NCI-H2227 (cell line): Measurements from ENCODE around the gene LYSMD4.
"Not testable (repeated sequence)": the region's sequence is repeated elsewhere in the genome, so short reads cannot be mapped to it uniquely, and the experiment has no call there.

Experiments used
- DNase-seq: peaks from one replicate; lab custom pipeline; 2025; ENCODE audit not compliant: unreplicated experiment; lab: John Stamatoyannopoulos, UW

Gene LYSMD4

DNA sequence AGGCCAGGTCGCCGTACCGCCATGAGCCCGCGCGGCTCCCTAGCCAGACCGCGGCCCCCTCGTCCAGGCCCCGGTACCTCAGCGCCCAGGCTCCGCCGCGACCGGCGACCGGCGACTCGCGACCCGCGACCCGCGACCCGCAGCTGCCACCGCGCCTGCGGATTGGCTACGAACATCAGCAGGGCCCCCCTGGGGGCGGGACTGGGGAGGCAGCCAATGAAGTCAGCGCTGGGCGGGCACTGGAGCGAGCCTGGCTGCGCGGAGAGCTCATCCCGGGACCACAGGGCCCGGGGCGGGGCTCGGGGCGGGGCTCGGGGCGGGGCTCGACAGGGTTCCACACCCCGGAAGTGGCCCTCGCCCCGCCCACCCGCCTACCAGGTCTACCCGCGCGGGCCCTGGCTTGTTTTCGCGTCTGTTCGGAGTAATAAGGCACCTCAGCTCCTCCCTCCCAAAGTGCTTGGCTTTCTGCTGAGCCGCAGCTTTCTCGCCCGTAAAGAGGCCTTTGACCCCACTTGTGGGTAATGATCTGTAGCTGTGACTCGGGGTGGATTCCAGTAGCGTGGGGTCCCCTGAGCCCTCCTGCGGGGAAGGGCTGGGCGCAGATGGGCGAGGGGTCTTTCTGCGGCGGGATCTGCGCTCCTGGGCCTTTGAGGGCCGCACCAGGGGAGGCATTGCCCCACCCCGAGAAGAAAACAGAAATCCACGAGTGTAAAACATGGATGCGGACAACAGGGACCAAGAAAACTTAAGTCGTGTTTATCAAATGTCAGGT, at the start of gene LYSMD4:
Gene LYSMD4 (minus strand): TSS at position 170 of the 772 bp plus-strand sequence. CDS start 1,438 bp downstream, outside the sequence.
- DNase-seq: peak; percentile 95

DNA sequence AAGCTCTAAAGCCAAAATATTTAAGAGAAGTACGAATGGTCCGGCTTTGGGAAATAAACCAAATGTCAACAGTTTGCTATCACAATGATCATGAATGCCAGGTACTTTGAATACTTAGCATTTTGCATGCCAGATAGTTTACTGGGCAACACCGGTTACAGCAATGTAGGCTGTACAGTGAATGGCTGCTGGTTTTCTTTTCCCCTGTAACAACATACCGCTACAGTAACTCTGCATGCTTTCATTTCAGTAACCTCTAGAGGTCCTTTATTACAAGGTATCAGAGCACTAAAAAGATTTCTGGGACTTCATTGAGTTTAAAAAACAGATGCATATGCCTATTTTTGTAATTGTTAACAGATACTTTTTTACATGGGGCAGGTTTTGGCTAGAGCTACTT, 48.8 kb upstream of the LYSMD4 start:
- not testable (repeated sequence) for DNase-seq

DNA sequence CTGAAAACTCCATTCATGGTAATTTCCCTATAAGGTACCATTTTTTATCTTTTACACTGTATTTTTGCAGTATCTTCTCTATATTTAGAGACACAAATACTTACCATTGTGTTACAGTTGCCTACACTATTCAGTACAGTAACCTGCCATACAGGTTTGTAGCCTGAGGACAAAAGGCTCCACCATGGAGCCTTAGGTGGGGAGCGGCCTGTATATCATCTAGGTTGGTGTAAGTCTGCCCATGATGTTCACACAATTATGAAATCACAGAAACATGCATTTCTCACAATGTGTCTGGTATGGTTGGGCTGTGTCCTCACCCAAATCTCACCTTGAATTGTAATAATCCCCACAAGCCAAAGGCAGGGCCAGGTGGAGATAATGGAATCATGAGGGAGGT, 43.9 kb upstream of the LYSMD4 start:
- DNase-seq: no peak

DNA sequence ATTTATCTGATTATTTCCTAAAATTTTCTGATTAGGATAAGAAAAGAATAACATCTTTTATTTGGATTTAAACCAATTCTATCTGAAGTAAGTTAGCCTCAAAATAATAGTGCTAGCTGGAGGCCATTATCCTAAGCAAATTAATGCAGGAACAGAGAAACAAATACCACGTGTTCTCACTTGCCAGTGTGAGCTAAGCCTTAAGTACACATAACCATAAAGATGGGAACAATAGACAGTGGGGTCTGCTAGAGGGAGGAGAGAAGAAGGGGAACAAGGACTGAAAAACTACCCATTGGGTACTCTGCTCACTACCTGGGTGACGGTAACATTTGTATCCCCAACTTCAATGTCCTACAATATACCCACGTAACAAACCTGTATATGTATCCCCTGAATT, 31.3 kb upstream of the LYSMD4 start:
- DNase-seq: no peak

DNA sequence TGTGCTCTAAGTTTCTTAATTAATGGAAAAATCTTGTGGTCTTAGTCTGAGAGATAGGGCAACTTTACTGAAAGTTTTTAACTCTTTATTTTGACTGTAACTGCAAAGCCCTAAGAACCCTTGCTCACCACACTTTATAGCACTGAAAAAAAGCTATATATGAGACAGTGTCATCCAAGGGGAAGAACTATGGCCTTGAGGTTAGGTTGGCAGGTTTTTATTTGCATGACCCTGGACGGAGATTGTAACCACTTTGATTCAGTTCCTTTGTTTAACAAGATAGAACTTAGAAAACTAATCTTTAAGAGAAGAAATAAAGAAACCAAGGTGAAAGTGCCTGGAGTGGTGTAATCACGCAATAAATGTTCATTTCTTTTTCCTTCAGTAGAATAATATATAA, 30.6 kb upstream of the LYSMD4 start:
- no peak for DNase-seq

DNA sequence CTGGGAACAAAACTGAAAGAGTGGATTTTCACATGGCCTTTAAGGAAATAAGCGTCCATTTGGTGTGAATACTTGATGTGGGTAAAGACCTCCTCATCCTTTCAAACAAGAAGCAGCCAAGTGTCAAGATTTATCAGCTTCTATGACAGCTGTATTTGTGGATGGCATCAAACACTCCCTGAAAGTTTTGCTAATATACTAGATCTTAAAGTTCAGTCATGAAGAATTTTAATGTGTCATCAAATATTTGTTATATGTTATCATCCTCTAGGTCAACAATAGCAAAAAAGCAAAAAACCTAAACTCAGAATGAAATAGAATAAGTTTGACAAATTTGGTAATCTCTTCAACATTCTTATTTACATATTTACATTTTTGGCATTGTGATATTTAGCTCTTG, 29.1 kb upstream of the LYSMD4 start:
- DNase-seq: no peak

DNA sequence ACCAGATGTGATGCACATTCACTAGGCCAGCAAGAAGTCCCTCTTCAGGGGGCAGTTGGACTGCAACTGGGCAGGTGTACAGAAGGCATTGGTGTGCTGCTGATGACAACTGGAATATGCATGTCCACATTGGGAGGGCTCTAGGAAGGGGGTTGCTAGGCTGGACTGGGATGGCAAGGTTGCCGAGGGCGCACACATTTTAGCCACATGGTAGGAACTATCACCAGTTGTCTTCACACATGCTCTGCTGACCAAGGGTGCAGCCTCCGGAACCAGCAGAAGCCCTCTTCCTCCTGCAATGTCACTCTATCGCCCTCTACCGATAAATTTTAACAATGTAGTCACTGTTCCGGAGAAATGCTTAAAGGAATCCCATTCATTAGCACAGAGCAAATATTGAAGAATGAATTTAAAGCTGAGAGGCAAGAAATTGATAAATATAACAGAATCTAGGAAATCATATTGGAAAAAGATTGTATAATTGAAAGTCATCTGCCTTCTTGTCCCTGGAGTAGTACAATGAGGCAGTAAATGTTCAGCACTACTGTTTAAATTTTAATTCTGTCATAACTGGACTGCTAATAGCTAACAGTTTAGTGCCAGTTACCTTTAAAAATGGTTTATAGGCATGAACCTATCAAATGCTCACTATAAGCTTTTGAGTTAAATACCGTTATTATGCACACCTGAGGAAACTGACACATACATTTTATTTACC, 22.6 kb upstream of the LYSMD4 start:
- peak; percentile 69 for DNase-seq

DNA sequence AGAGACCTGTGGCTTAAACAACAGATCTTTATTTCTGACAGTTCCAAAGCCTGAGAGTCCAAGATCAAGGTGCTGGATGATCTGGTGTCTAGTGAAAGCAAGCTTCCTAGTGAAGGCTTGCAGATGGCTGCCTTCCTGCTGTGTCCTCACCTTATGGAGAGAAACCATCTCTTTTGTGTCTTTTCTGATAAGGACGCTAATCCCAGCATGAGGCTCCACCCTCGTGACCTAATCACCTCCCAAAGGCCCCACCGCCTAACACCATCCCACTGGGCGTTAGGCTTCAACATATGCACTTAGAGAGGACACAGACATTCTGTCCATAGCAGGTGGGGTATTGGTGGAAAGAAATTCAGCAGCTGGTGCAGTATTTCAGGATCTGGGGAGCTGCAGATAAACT, 19.8 kb upstream of the LYSMD4 start:
- no peak for DNase-seq

DNA sequence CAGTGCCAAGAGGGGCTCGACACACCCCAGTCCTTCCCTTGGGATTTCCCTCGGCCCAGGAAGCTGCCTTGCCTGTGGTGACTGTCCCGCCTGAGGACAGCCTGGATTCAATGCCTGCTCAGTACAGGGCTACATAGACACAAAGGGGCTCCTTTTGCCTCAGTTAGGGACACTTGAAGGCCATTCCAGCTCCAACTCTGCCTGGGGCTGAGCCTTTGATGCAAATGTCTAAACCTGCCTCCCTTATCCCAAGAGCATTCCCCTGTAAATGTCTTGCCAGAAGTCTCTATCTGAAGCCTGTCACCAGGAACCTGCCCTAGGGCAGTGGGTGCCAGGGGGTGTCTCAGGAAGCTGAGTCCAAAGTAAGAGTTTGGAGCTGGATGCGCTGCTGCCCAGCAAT, 19.3 kb upstream of the LYSMD4 start:
- DNase-seq: no peak

DNA sequence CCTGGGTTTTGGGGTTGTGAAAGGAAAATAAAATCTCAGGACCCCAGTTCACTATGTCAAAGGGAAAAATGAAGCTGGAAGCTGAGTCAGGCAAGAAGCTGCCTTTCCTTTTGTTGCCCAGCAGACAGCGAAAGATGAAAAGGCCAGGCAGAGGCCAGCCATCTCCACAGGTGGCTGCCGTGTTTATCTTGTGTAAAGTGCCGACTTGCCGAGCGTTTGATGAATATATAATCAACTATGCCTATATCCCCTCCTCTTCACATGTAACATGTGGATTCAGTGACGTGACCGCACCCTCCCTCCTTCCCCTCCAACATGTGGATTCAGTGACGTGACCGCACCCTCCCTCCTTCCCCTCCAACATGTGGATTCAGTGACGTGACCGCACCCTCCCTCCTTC, 17.1 kb upstream of the LYSMD4 start:
- not testable (repeated sequence) for DNase-seq

DNA sequence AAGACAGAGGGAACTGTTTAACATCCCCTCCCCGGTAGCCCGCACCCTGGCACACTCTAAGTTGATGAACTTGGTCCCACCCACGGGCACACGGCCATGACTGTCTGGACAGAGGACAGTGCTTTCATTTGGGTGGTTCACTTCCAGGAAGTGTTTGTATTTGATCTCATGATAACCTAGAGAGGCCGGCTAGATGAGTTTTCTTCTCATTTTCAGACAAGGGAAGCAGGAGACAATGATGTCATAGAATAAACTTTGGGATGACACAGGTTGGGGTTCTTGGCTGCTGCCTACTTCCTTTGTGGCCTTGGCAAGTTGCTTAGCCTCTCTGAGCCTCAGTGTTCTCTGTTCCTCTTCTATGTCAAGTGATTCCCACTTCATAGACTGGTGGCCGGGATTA, 16.1 kb upstream of the LYSMD4 start:
- no peak for DNase-seq

DNA sequence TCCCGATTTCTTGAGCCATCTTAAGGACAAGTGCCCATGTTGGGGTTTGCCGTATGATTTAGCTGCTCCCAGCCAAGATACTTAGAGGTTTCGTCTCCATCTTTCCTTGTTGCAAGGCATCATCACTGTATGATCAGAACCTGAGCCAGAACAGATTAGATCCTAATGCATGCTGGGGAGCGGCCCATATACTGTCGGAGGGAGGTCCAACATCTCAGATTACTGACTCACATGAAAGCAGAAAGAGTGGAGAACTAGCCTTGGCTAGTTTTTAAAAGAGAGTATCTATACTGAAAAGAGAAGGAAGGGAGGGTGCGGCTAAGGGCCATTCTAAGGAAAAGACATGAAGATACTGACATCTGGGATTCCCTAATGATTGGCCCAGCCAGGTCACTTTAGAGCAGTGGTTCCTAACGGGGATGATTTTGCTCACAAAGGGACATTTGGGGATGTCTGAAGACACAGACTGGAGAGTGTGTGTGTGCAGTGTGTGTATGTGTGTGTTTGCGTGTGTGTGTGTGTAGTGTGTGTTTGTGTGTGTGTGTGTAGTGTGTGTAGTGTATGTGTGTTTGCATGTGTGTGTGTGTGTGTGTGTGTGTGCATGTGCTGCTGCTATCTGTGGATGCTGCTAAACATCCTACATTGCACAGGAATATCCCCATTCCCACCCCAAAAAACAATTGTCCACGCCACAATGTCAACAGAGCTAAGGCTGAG, 12.3 kb upstream of the LYSMD4 start:
- DNase-seq: no peak

DNA sequence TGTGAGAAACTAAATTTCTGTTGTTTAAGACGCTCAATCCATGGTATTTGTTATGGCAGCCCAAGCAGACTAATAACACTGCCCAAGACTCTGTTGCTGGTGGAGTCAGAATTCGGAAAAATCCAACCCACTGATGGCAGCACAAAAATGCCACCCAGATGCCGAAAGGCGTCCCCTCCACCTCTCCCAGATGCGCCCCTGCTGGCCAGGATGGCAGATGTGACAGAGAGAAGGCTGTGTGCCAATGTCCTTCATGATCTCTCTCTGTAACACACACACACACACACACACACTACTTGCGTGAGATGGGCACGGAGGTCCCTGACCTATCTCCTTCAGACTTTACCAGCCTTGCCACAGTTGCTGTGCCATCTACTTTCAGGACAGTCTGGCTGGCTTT, 10.9 kb upstream of the LYSMD4 start:
- no peak for DNase-seq

DNA sequence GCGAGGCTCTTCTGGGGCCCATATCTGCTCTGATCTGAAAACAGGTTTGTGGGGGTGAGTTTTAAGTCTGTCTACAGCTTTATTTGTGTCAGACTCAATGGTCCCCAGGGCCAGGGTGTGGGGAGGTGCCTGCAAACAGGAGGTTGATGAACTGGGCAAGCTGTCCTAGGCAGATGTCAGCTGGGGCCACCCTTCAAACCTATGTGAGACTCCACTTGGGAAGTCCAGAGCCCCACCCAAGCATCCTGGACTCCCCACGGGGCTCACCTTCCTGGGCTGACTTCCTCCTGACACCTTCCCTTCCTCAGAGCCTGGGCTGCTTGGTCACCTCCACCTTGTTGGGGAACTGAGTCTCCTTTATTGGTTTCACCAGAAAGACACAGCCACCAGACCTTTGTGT, 8.6 kb upstream of the LYSMD4 start:
- no peak for DNase-seq

DNA sequence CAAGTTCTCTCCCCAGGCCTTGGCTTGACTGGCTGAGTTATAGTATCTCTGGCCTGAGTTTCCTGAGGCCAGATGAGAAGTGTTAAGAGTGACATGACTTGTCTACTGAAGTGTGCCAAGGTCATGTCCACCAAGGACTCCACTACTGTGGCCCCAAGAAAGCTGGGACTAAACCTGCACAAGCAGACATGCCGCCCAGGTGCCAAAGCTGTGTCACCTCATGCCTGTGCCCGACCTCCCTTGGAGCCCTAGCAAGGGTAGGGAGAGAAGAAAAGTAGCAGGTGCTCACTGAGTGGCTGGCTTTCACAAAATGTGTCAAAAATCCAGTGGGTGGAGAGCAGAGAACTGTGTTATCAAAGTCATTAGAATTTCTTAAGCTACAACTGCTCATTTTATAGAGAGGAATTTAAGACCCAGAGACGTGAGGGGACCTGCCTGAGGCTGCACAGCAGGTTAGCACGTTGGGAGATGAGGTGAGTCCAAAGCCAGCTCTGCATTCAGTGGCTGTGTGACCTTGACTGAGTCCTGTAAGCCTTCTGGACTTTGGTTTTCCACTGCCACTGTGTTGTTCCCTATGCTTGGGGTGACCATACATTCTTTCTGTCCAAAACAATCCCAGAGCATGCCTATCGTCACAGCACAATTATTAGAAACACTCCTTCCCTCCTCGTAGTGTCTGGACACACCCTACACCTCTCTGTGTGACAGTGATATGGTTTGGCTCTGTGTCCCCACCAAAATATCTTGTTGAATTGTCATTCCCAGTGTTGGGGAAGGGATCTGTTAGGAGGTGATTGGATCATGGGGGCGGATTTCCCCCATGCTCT, 5.0 kb upstream of the LYSMD4 start:
- no peak for DNase-seq

DNA sequence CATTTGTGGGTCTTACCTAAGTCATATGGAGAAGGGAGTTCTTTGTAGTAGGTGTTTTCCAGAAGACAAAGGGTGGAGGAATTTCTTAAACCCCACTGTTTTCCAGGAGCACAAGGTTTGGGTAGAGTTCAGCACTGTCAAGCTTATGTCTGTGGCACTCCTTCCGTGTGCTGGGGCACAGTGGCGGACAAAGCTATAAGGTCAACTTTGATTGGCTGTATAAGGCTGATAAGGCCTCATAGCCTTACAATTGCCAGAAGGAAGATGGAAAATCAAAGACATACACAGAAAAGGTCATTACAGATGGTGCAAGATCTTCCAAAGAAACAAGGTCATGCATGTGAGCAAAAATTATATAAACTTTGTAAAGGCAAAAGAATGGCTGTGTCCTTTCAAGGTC, 3.5 kb upstream of the LYSMD4 start:
- DNase-seq: no peak

DNA sequence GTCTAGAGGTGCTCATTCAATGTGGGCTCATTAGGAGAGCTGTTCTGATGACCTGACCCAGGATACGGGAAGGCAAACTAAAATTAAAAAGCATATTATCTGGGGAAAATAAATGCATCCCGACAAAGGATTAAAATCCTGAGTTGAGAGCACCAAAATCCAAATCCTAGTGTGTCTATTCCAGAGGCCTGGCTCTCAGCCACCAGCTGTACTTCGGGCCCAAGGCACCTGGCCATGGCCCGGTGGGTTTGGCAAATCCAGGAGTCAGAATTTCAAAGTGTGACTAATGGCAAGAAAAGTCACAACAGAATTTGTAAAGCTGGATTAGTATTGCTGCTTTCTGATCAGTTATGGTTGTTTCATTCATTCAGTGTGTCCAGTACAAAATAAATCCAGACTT, 2.6 kb upstream of the LYSMD4 start:
- DNase-seq: no peak

DNA sequence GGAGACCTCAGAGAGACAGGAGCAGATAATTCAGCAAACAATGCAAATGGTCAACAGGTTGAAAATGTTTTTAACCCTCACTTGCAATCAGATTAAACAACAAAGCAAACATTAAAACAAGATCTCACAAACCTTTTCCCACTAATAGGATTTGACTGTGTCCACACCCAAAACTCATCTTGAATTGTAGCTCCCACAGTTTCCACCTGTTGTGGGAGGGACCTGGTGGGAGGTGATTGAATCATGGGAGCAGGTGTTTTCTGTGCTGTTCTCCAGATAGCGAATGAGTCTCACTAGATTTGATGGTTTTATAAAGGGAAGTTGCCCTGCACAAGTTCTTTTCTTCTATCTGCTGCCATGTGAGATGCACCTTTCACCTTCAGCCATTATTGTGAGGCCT, 1.3 kb upstream of the LYSMD4 start:
- no peak for DNase-seq

DNA sequence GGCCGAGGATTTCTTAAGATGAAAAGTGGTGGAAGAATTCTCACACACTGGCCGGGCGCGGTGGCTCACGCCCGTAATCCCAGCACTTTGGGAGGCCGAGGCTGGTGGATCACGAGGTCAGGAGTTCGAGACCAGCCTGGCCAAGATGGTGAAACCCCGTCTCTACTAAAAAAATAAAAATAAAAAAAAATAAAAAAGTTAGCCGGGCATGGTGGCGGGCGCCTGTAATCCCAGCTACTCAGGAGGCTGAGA, 729 bp upstream of the LYSMD4 start:
- DNase-seq: not testable (repeated sequence)

DNA sequence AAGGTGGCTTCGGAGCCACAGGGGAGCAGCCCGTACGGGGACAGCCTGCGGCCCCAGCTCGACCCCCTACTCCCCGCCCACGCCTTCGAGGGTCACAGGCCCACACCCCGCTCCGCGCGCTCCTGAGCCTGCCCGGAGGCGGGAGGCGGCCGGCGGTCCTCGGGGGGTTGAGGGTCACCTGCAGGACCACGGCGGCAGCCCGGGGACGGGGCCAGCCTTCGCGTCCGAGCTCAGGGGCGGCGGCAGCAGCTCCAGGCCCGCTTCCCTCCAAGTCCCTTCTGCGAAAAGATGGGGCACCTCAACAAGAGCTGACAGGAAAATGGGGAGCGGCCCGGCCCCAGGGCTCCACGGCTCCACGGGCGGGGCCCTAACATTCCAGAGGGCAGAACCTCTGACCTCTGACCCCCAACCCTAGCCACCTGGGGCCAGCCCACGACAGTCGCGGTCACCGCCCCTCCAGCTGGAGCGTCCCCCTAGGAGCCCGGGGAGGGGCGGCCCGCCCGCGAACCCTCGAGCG, 428 bp downstream of the LYSMD4 start:
- peak; percentile 53 for DNase-seq

DNA sequence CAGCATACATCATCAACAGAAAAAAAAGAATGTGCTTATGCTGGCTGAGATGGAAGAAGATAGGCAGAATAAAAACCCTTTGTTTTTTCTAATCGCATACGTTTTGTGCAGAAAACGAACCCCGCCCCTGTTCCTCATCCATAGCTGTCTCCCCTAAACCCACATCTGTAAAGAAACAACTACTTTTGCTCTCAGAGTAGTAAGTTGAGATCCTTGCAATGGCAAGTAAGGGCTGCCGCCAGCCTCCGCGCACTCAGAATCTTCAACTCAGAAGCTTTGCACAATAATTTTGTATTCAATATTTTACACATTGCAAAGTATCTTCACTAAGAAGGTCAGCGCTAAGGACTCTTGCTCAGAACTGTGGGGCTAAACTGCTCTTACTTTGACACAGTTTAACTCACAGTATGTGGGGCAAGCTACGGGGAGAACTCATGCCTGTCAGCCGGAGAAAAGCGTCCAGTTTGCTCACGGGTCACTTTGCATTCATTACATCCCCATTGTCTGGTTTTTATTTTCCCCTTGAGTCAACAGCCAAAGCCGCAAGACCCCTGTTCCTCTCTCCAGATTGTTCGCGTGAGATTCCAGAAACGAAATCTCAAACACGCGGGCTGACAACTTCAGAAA, 1.0 kb downstream of the LYSMD4 start:
- no peak for DNase-seq
